GM20431 (cell line): ENCODE results near the gene FRMD3.
"Not testable (repeated sequence)": the region's sequence is repeated elsewhere in the genome, so short reads cannot be mapped to it uniquely, and the experiment has no call there.

Source experiments
- in situ Hi-C: fragments of 300-500 bp; cut with MseI, MboI; formaldehyde crosslinking; loops from one replicate; pipeline ENCODE4 v1.15.0; 2020; ENCODE audit warnings: low sequenced_read_pairs; ENCODE audit not compliant: unreplicated experiment

The FRMD3 gene

DNA sequence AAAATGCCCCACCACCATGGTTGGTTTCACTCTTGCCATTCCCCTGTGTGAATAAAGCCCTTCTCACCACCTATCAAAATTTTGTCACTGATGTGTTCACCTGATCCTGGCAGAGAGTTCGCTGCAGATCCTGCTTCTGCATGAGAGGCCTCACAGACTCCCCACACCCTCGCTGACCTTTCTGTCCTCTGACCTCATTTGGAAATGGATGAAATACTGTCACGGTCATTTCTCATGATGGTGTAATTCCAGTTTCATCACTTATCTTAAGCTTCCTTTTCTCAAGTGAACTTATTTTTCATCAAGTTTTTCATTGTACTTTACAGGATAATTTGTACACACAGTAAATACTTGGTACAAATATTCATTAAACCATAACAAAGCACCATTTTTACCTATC lies 131.3 kb downstream of the FRMD3 start:
- in situ Hi-C loops = no loop called here

DNA sequence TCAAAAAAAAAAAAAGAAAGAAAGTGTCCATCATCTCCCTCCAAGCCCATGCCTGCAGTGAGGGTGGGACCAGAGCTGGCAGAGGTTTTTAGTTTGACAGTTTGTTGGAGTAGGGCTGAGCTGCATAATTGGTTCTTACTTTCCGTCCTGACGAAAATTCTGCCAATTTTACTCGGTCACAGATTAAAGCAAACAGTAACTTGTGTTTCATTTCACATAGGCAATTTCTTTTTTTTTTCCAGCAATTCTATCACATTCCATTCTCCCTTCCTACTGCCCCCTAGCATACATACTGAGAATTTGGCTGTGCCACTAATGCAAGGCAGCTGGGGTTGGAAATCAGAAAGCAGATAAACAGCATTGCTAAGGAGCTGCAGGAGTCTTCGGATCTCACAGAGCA lies 132.4 kb downstream of the FRMD3 start:
- in situ Hi-C loops = no loop called here

GRCh38 chr9:83403527-83404238 lies 134.5 kb downstream of the FRMD3 start:
- in situ Hi-C loops = no loop called here

DNA sequence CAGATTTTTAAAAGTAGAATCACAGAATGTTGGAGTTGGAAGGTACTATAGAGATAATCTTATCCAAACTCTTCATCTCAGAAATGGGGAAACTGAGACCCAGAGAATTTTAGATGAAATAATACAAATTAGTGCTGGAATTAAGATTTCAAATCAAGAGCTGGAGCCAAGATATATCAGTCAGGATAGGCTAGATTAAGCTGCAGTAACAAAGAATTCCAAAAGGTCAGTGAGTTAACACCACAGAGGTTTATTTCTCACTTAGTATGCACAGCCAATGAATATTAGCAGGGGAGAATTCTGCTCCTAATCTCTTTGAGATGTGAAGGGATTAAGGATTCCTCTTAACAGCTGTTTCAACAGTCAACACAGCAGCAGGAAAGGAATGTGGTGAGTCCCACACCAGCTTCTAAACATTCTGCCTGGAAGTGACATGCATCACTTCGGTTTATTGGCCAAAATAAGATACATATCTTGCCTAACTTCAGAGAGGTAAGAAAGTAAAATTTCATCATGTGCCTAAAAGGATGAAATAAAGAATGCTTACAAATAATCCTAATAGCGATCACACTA lies 136.8 kb downstream of the FRMD3 start:
- in situ Hi-C loops = no loop called here

DNA sequence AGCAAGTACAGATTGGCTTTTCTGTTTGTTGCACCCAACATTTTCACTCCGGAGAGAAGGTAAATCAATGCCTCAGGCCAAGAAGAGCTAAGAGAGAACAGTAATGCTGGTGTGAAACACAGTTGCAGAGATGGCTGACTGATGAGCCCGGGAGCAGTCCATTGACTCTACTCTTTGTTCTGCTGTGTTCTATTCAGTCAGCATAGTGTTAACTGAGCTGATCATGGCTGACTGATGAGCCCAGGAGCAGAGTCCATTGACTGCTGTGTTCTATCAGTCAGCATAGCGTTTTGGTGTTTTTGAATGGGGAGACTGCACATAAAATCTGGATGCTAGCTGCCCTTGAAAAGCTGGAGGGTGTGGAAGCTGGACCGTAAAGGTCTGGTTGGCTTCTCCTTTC lies 141.4 kb downstream of the FRMD3 start:
- in situ Hi-C loops = no loop called here

DNA sequence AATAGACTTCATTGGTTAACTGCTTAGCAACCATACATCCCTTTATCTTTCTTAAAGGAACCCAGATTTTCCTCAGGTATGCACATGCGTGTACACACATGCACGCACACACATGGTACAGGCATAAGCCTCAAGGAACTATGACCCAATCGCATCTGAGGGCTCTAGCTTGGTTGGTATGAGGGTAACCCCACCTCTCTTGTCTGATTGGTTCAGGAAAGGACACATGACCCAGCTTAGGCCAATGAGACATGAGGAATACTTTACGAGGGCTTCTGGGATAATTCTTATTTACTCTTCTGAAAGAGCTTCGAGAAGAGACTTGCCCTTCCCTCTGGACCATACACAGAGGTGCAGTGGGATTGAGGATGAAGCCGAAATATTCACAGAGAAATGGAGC lies 141.9 kb downstream of the FRMD3 start:
- in situ Hi-C loops = no loop called here

DNA sequence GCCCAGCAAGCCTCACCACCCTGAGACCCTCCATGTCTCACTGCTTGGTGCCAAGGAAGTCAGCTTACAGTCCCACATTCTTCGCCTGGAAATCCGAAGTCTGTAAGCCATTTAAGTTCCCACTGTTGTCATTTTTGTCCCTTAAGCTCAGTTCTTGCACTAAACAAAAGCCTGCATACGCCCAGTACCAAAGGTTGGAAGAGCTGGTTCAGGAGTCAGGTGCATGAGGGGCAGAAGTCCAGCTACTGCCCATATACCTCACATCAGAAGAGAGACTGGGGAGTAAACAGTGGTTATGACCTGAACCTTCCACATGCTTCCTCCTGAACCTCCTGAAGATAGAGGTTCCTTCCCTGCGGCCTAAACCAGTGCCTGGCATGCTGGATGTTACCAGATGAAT lies 146.0 kb downstream of the FRMD3 start:
- in situ Hi-C loops = no loop called here

- in situ Hi-C loops = no loop called here
Measured at GRCh38 chr9:83388346-83388745, 149.9 kb downstream of the FRMD3 start.

GRCh38 chr9:83387401-83388185 lies 150.6 kb downstream of the FRMD3 start:
- in situ Hi-C loops = no loop called here

DNA sequence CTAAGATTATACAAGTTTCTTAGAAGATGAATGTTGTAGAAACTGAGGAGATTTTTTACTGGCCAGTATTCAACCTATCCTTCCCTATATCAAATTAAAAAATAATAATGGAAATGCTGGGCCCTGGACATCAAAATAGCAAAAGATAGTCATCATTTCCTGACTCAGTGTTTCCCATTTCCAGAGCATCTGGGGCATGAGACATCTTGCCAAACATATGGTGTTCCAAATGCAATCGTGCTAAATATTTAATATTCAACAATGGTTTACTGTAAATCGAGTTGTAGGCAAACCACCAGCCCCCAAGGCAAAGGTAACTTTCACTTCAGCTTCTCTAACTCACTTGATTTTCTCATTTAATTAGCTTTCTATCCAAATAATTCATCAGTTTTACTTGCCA lies 152.9 kb downstream of the FRMD3 start:
- in situ Hi-C loops = no loop called here

DNA sequence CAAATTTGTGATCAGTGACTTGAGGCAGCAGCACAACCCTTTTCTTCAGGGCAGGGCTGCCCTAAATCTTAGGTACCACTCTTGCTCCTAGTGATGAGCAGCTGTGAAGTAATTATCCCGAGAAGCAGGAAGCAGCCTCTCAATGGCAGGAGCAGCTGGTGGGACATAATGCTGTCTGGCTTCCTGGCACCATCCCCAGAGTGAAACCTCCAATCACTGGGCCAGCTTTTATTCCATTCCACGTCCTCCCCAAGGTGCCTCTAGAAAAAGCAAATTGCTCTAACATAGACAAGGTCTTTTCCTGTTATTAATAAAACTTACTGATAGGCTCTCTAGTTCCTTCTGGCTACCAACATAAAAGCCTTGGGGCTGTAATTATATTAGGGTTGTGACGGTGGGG lies 154.0 kb downstream of the FRMD3 start:
- in situ Hi-C loops = no loop called here

- in situ Hi-C loops = no loop called here
Measured at GRCh38 chr9:83383034-83383433, 155.2 kb downstream of the FRMD3 start.

DNA sequence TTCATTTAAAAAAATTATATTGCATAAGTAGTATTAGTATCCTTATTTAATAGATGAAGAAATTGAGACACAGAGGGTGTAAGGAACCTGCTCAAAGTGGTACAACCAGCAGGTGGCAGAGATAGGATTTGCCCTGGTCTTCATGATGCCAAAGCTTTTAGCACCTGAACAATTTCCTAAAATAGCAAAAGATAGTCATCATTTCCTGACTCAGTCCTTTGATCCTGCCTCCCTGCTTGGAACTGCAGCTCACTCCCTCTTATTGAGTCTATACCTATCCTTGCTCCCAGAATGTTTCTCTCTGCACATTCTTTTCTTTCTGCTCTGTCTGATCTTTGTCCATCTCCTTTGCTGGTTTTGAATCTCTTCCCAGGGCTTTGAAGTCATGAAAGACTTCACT lies 155.8 kb downstream of the FRMD3 start:
- in situ Hi-C loops = no loop called here

DNA sequence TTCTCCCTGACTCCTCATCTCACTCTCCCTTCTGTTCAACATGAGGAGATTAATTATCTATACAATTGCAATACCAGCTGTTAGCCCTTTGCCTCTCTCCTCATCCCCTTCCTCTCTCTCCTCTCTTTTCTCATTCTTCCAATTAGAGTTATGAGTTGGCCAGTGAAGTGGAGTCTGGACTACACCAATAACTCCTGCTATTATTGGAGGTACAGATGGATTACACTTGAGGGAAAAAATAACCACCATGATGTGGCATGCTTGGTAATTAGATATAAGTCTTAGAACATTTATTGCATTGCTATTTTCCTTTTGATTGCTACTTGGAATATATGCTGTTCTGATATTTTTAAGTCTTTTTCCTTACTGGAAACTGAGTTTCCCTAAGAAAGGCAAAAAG lies 159.2 kb downstream of the FRMD3 start:
- in situ Hi-C loops = no loop called here

- in situ Hi-C loops = no loop called here
Measured at GRCh38 chr9:83372957-83373356, 165.2 kb downstream of the FRMD3 start.

DNA sequence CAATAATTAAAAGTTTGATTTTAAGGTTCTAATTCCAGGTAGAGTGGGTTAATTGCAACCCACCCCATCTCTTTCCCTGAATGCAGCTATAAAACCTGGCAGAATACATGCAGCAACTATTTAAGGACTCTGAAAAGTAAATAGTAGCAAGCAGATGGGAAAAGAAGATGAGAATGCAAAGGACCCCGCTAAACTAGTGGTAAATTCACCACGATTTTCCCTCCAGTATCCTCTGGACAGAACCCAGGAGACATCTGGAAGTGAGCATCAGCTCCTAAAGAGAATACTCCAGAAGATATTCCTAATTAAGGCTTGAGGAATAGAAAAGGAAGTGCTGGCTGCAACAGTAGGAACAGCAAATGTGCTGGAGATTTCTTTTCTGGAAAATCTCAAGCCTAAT lies 170.9 kb downstream of the FRMD3 start:
- in situ Hi-C loops = no loop called here

DNA sequence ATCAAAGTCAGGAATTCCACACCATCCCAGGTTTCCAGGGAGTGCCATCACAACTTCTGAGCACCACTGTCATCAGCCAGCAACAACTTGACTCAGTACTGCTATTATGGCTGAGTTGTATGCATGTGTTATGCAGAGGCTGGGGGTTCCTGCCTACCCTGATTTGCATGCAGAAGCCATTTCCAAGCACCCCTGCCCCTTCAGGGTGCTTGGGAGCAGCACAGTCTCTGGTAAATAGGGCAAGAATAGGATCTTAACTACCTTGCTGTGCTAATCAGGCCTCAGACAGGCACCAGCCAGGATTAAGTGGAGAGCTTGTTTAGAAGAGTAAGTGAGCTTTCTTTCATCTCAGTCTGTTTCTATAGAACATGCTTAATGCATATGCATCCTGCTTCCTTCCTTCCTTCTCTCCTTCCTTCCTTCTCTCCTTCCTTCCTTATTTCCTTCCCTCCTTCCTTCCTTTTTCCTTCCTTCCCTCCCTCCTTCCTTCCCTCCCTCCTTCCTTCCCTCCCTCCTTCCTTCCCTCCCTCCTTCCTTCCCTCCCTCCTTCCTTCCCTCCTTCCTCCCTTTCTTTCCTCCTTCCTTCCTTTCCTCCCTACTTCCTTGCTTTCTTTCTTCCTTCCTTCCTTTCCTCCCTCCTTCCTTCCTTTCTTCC lies 175.7 kb downstream of the FRMD3 start:
- in situ Hi-C loops = no loop called here

- in situ Hi-C loops = no loop called here
Measured at GRCh38 chr9:83359039-83359438, 179.2 kb downstream of the FRMD3 start.

- in situ Hi-C loops = not testable (repeated sequence)
Measured at GRCh38 chr9:83358493-83358892, 179.7 kb downstream of the FRMD3 start.

- in situ Hi-C loops = no loop called here
Measured at GRCh38 chr9:83355729-83356151, 182.5 kb downstream of the FRMD3 start.

DNA sequence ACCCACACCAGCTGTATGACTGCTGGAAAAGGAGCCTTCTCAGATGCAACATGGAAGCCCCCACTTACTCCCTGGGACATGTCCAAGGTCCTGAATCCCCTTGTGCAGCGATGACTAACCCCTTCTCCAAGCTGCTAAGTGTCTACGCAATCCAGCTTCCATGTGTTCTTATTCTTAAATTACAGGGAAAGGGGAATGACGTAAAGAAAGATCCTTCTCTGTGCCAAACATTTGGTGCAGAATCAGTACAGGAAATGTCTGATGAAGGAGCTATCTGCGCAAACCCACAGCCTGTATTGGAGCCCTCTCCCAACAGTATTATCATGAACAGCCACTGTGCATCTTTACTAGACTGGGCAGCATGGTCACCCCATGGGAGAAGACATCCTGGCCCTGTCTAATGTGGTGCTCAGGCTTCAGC lies 183.2 kb downstream of the FRMD3 start:
- in situ Hi-C loops = no loop called here
